ENCODE results near the gene RBMS1. TPM values are rescaled to one million over a fixed set of nuclear protein-coding genes. Genes with fewer than 3 reads are reported as not detected.

RBMS1 gene
- total RNA-seq, 4 donors from 2014 or later, result 50.2 to 62.3 (median 59.1) TPM

GRCh38 chr2:160261732-160262131, 231.9 kb downstream of the RBMS1 start:
- intact Hi-C loops (cut with DNase I; ENCODE audit: low total_unique reads), result no loop called here
- 76 to 80% methylated on average over 2 of the region's 2 CpGs for WGBS, 2 donors
- no peak for DNase-seq (ENCODE audit: low spot score in 2 of 2)
- H3K4me3 ChIP-seq (ENCODE audit: low read depth, poor library complexity, severe bottlenecking), result no peak overlapping the region
- TF ChIP-seq POLR2A (IDR thresholded peaks at IDR 0.05), result no peak
- TF ChIP-seq, protein P1, sequence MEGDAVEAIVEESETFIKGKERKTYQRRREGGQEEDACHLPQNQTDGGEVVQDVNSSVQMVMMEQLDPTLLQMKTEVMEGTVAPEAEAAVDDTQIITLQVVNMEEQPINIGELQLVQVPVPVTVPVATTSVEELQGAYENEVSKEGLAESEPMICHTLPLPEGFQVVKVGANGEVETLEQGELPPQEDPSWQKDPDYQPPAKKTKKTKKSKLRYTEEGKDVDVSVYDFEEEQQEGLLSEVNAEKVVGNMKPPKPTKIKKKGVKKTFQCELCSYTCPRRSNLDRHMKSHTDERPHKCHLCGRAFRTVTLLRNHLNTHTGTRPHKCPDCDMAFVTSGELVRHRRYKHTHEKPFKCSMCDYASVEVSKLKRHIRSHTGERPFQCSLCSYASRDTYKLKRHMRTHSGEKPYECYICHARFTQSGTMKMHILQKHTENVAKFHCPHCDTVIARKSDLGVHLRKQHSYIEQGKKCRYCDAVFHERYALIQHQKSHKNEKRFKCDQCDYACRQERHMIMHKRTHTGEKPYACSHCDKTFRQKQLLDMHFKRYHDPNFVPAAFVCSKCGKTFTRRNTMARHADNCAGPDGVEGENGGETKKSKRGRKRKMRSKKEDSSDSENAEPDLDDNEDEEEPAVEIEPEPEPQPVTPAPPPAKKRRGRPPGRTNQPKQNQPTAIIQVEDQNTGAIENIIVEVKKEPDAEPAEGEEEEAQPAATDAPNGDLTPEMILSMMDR (IDR thresholded peaks at IDR 0.05), result no peak

- TF ChIP-seq, protein P1 (IDR thresholded peaks at IDR 0.05), result no peak
- no peak for TF ChIP-seq POLR2A (IDR thresholded peaks at IDR 0.05)
- intact Hi-C loops (cut with DNase I; ENCODE audit: low total_unique reads), result no loop called here
- no peak for DNase-seq (ENCODE audit: low spot score in 2 of 2)
- WGBS, 2 donors, result 71 to 84% methylated on average over 2 of the region's 2 CpGs
- H3K4me3 ChIP-seq (ENCODE audit: low read depth, poor library complexity, severe bottlenecking), result no peak overlapping the region
These were observed 235.2 kb downstream of the RBMS1 start for GRCh38 chr2:160258492-160258805.

DNA sequence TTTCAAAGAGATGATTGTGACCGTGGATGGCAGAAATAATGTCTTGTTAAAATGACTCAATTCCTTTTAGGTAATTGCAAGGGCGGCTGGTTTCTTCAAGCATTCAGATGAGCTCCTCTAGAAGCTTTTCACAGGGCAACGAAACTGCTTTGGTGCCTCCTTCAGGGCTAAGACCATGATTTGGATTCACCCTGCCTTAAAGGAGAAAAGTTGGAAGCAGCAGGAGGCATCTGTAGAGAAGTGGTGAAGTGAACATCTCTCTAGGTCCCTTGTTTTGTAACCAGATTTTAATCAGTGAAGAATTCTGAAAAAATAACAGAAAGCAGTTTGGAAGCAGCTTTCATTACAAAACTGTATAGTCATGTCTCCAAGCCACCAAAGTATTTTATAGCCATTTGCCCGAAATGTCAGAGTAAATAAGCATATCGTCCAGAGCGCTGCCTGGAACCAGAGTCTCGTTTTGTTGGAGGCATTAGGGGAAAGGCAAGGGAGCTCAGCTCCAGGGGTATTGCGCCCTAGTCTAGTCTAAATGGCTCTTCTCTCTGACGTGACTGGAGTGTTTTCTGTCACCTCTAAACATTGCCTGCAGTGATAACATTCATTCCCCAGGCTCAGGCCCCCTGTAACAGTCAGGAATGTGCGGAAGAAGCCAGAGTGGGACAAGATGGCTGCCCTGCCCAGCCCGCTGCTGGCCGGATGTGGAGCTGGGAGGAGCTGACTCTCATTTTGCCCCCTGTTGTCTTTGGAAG, 235.7 kb downstream of the RBMS1 start:
- no peak overlapping the region for H3K4me3 ChIP-seq (ENCODE audit: low read depth, poor library complexity, severe bottlenecking)
- TF ChIP-seq POLR2A (IDR thresholded peaks at IDR 0.05), result no peak
- TF ChIP-seq, protein P1 (IDR thresholded peaks at IDR 0.05), result no peak
- DNase-seq (ENCODE audit: low spot score in 2 of 2), result no peak
- intact Hi-C loops (cut with DNase I; ENCODE audit: low total_unique reads), result no loop called here
- WGBS, 2 donors, result 80 to 83% methylated on average over 12 of the region's 12 CpGs

- no peak for DNase-seq (ENCODE audit: low spot score in 2 of 2)
- 56 to 65% methylated on average over 6 of the region's 6 CpGs for WGBS, 2 donors
- TF ChIP-seq, protein P1 (IDR thresholded peaks at IDR 0.05), result no peak
- TF ChIP-seq POLR2A (IDR thresholded peaks at IDR 0.05), result no peak
- intact Hi-C loops (cut with DNase I; ENCODE audit: low total_unique reads), result no loop called here
- H3K4me3 ChIP-seq (ENCODE audit: low read depth, poor library complexity, severe bottlenecking), result no peak overlapping the region
These were observed 236.4 kb downstream of the RBMS1 start for GRCh38 chr2:160257041-160257742.

GRCh38 chr2:160256507-160256906, 237.1 kb downstream of the RBMS1 start:
- WGBS, 2 donors, result 94 to 95% methylated on average over 1 of the region's 1 CpG
- DNase-seq (ENCODE audit: low spot score in 2 of 2), result no peak
- no peak for TF ChIP-seq POLR2A (IDR thresholded peaks at IDR 0.05)
- TF ChIP-seq, protein P1 (IDR thresholded peaks at IDR 0.05), result no peak
- intact Hi-C loops (cut with DNase I; ENCODE audit: low total_unique reads), result no loop called here
- H3K4me3 ChIP-seq (ENCODE audit: low read depth, poor library complexity, severe bottlenecking), result no peak overlapping the region

All from lower leg skin (tissue), 4 donors.